ENCODE data around the gene PPIL1.

DNA sequence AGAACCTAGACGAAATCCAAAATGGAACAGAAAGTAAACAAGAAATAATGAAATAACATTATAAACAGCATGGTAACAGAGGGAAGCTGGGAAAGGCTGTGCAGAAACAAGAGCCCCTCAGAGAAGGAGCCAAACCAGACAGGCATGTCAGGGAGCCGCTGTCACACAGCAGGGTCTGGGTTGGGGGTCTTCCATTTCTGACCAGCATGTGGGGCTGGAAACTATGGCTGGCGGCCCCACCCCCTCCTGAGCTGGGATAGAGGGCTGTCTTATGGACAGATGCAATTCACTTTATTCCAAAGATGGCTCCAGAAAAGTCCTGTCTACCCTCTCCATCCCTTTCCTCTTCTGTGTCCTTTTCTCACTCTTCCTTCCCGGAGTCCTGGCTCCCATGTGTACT lies 38.5 kb upstream of the PPIL1 start:
- TF ChIP-seq ZNF24 (IDR thresholded peaks at IDR 0.05) (no peak), SRSF9 (IDR thresholded peaks at IDR 0.05; ENCODE audit: borderline replicate concordance, insufficient read depth, low read depth, low read length, poor library complexity, severe bottlenecking) (no peak)

Measured in HepG2 (cell line).